Epidermal melanocyte (primary cell): ENCODE data around the gene PGAP3.

Experiments
- DNase-seq: peaks from one replicate; pipeline ENCODE4 v3.0.0; 2011; ENCODE audit warnings: low spot score; ENCODE audit not compliant: insufficient read length

The PGAP3 gene

DNA sequence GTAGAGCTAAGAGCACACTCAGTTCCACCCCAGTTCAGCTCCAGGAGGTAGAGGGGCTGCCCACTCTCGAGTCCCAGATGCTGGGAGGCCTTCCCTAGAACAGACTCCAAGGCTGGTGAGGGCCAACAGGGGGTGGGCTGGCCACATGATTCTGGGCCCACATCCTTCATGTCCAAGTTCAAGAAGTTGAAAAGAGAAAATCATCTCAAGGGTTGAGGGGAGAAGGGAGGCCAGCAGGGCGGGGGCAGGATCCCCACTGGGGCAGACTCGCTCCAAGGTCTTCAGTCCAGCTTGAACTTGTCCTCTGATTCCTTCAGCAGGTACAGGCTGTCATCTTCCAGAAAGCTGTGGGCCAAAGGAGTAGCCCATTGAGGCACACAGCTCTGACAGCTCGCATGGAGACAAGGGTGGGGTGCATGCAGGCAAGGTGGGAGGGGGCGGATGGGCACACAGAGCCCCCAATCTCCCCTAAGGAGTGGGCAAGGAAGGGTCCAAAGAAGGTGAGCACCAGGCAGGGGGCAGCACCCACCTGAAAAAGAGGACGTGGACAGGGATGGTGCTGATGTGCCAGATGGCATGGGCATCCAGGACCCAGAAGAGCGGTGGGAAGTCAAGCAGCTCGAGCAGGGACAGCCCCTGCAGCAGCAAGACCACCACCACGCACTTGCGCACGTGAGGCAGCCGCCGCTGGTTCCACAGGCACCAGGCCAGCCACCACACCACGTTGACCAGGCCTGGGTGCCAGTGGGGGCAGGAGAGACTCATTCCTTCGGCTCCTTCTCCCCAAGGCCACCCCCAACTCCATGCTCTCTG, 15.1 kb downstream of the PGAP3 start:
- DNase-seq, result no peak

DNA sequence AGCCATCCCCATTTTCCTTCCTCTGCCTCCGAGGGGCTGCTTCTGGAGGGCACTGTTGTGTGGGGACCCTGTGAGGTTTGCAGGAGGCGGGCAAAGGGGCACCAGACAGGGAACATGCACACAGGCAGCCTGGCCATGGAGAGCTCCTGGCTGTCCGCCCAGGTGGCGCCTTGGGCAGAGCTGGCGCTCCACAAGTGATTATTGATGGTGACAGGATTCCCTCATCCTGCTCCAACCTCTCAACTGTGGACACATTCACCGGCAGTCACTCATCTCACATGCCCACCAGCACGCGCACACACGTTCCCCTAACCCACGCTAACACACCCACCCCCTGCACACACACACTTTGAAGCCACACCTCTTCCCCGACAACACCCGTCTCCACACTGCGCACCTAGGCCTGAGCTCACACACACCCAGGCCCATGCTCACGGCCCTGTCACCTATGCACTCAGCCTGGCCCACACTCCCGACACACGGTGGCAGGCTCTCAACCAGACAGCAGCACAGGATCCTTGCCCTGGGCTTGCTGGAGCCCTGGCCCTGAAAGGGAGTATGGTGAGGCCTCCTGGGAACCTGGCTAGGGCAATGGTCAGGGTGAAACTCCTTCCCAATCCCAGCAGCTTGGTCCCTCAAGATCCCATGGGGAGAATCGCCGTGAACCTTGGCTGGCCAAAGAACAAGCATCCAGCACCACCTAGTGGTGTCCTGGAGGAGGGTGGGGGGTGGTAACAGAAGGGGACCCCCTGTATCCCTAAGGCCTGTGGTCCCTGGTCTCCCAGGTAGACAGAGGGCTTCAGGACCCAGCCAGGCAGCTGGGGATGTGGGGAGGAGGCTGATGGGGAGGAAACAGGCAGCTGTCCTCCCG, 16.0 kb downstream of the PGAP3 start:
- peak; percentile 69 for DNase-seq

DNA sequence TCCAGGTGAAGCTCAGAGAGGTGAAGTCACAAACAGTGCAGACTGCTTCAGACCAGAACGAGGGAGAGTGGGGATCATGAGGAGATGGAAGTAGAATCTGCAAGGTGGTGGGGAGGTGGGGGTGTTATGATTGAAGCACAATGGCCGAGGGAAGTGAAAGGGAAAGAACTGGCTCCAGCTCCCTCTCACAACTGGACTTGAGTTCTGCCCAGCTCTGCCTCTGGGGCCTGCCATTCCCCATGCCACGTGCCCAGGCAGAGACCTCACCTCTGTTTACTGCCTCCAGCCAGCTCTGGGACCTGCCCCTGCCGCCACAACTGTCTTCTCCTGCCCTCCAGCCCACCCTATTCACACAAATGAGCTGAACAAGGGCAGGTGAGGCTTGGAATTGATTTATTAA, 17.1 kb downstream of the PGAP3 start:
- no peak for DNase-seq

- DNase-seq, result no peak
Observed at GRCh38 chr17:39669897-39670735, 17.7 kb downstream of the PGAP3 start.

DNA sequence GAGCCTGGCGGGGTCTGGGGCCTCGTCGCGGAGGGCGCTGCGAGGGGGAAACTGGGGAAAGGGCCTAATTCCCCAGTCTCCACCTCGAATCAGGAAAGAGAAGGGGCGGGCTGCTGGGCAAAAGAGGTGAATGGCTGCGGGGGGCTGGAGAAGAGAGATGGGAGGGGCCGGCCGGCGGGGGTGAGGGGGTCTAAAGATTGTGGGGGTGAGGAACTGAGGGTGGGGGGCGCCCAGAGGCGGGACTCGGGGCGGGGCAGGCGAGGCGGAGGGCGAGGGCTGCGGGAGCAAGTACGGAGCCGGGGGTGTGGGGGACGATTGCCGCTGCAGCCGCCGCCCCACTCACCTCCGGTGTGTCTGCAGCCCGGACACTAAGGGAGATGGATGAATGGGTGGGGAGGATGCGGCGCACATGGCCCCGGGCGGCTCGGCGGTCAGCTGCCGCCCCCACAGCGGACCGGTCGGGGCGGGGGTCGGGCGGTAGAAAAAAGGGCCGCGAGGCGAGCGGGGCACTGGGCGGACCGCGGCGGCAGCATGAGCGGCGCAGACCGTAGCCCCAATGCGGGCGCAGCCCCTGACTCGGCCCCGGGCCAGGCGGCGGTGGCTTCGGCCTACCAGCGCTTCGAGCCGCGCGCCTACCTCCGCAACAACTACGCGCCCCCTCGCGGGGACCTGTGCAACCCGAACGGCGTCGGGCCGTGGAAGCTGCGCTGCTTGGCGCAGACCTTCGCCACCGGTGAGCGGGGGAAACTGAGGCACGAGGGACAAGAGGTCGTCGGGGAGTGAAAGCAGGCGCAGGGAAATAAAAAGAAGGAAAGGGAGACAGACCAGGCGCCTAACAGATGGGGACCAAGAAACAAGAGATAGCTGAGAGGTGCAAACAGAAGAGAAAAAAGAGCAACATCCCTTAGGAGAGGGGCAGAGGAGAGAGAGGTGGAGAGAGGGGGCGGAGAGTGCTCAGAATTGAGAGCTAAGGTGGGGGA, 19.6 kb downstream of the PGAP3 start, which contains the start of gene PNMT:
TSS of gene PNMT (plus strand) at position 509 of the 980 bp plus-strand sequence. CDS start at position 532, 23 bp downstream.
- no peak for DNase-seq

- DNase-seq, result no peak
Observed at GRCh38 chr17:39667262-39667944, 20.5 kb downstream of the PGAP3 start.

DNA sequence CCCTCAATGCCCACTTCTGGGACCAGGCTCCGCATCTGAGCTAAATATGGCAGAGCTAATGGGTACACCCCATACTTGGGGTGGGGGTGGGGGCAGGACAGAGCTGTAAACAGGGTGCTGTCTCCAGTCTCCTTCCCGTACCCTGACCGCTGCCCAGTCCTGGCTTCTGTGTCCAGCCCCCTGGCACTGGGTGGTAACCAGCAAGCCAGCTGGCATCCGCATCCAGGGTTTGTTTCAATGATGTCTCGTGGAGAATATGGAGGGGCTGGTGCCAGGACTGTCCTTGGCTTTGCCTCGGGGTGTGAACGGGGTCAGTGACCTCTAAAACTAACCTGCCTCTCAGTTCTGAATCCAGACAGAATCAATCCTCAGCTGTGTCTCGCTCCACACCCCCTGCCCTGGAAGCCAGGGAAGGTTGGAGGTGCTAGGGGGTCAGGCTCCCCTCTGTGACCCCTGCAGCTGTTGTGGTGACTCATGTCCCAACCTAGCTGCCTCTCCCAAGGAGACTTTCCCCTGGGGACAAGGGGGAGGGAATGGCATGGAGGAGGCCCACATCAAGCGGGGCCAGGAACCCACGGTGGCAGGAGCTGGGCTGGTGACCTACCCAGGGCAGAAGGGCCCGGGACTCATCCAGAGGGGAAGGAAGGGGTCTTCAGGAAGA, 21.1 kb downstream of the PGAP3 start:
- no peak for DNase-seq

- DNase-seq, result no peak
Observed at GRCh38 chr17:39666231-39666600, 21.6 kb downstream of the PGAP3 start.

DNA sequence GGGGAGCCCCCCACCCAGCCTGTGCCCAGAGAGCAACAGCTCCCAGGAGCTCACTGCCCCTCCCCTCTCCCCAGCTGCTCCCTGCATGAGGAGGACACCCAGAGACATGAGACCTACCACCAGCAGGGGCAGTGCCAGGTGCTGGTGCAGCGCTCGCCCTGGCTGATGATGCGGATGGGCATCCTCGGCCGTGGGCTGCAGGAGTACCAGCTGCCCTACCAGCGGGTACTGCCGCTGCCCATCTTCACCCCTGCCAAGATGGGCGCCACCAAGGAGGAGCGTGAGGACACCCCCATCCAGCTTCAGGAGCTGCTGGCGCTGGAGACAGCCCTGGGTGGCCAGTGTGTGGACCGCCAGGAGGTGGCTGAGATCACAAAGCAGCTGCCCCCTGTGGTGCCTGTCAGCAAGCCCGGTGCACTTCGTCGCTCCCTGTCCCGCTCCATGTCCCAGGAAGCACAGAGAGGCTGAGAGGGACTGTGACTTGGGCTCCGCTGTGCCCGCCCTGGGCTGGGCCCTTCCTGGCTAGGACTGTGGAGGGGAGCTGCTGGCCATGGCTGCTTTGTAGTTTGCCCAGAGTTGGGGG, 22.1 kb downstream of the PGAP3 start:
- DNase-seq, result no peak

GRCh38 chr17:39664581-39665561, 23.0 kb downstream of the PGAP3 start, which contains the start of gene TCAP:
TCAP (plus strand) TSS chr17:39665349; CDS start chr17:39665360, 11 bp downstream.
- no peak for DNase-seq

- DNase-seq, result no peak
Observed at GRCh38 chr17:39663688-39664580, 23.9 kb downstream of the PGAP3 start.

GRCh38 chr17:39663340-39663687, 24.5 kb downstream of the PGAP3 start:
- no peak for DNase-seq

DNA sequence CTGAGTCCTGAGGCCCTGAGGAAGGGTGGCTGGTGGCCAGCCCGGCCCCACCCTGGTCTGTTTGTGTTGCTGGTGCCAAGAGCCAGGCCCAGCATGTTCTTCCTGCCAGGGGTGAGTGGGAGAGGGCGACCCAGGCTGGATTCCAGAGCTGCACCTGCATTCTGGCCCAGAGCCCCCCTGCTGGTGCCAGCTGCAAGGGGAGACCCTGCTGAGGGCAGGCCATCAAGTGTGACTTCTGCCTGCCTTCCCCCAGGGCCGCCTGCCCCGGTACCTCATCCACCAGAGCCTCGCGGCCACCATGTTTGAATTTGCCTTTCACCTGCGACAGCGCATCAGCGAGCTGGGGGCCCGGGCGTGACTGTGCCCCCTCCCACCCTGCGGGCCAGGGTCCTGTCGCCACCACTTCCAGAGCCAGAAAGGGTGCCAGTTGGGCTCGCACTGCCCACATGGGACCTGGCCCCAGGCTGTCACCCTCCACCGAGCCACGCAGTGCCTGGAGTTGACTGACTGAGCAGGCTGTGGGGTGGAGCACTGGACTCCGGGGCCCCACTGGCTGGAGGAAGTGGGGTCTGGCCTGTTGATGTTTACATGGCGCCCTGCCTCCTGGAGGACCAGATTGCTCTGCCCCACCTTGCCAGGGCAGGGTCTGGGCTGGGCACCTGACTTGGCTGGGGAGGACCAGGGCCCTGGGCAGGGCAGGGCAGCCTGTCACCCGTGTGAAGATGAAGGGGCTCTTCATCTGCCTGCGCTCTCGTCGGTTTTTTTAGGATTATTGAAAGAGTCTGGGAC, 25.1 kb downstream of the PGAP3 start:
- no peak for DNase-seq

- DNase-seq, result no peak
Observed at GRCh38 chr17:39661744-39662541, 25.9 kb downstream of the PGAP3 start.
